ENCODE results near the gene TPRX1.

The TPRX1 gene

GRCh38 chr19:47832723-47833122 is 28.4 kb upstream of the TPRX1 start:
- TF ChIP-seq, protein P1, sequence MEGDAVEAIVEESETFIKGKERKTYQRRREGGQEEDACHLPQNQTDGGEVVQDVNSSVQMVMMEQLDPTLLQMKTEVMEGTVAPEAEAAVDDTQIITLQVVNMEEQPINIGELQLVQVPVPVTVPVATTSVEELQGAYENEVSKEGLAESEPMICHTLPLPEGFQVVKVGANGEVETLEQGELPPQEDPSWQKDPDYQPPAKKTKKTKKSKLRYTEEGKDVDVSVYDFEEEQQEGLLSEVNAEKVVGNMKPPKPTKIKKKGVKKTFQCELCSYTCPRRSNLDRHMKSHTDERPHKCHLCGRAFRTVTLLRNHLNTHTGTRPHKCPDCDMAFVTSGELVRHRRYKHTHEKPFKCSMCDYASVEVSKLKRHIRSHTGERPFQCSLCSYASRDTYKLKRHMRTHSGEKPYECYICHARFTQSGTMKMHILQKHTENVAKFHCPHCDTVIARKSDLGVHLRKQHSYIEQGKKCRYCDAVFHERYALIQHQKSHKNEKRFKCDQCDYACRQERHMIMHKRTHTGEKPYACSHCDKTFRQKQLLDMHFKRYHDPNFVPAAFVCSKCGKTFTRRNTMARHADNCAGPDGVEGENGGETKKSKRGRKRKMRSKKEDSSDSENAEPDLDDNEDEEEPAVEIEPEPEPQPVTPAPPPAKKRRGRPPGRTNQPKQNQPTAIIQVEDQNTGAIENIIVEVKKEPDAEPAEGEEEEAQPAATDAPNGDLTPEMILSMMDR (IDR thresholded peaks at IDR 0.05): no peak

DNA sequence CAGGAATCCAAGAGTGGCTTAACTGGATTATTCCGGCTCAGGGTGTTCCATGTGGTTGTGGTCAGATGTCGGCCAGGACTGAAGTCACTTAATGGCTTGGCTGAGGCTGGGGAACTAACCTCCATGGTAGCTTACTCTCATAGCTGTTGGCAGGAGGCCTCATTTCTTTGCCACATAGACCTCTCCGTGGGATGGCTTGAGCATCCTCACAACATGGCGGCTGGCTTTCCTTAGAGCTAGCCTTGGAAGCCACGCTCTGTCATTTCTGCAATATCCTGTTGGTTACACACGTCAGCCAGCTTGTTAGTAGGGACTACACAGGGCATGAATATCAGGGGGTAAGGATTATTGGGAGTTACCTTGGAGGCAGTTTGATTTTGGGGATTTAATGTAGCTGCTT is 22.4 kb upstream of the TPRX1 start:
- TF ChIP-seq, protein P1 (IDR thresholded peaks at IDR 0.05): no peak

DNA sequence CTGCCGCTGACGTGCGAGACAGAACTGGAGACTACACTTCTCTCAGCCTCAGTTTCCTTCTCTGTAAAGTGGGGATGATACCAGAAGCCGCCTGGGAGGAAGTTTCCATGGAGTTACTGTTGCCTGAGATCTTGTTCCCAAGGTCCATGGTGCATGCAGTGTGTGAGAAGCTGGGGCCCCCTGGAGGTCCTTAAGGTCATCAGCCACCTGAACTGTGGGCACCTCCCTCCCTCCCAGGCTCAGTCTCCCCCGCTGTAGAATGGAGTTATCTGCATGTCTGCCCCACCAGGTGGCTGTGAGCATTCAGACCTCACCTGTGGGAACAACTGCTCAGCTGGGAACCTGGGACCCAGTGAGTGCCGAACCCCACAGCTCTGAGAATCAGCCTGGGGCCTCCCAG is 20.0 kb upstream of the TPRX1 start:
- TF ChIP-seq, protein P1 (IDR thresholded peaks at IDR 0.05): no peak

- TF ChIP-seq, protein P1 (IDR thresholded peaks at IDR 0.05): no peak
Measured at GRCh38 chr19:47821460-47822020, 17.2 kb upstream of the TPRX1 start, which contains the start of gene CRX. TSS of gene CRX (plus strand) at chr19:47821937. CDS start at chr19:47834444, 12,507 bp downstream.

DNA sequence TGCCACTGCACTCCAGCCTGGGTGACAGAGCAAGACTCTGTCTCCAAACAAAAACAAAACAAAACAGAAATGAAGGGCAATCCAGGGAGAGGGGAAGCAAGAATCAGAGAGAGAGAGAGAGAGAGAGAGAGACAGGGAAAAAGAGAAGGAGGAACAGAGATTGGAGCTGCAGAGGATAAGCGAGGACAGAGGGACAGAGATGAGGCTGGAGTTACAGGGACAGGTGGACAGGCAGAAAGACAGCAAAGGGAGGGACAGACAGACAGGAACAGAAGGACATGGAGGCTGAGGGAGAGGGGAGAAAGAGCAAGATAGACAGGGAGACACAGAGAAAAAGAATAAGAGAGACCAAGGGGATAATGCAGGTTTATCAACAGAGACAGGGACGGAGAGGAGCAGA is 16.1 kb upstream of the TPRX1 start:
- TF ChIP-seq, protein P1 (IDR thresholded peaks at IDR 0.05): no peak

GRCh38 chr19:47819858-47820257 is 15.5 kb upstream of the TPRX1 start:
- TF ChIP-seq, protein P1 (IDR thresholded peaks at IDR 0.05): no peak

GRCh38 chr19:47813995-47814328 is 9.6 kb upstream of the TPRX1 start:
- TF ChIP-seq, protein P1 (IDR thresholded peaks at IDR 0.05): no peak
